Uterus (tissue), 4 donors: ENCODE measurements around the gene SH3YL1. TPM values are rescaled to one million over a fixed set of nuclear protein-coding genes. Genes with fewer than 3 reads are reported as not detected.

Experiments
- DNase-seq, 2 donors: peaks; one replicate each; pipeline ENCODE4 v3.0.0-alpha.2; 2019 to 2020
- H3K27ac ChIP-seq, 2 donors: fragments of 200-600 bp; sonication (generic); 1 replicate in 1 of 2; 2 replicates in 1 of 2; pipeline ENCODE4 v1.5.1; 2016 to 2018
- H3K27me3 ChIP-seq, 2 donors: fragments of 200-600 bp; sonication (generic); one replicate each; pipeline ENCODE4 v1.5.1; 2018 to 2019; ENCODE audit warnings: control low read depth in 1 of 2
- H3K36me3 ChIP-seq, 2 donors: fragments of 200-600 bp; sonication (generic); one replicate each; pipeline ENCODE4 v1.5.1; 2019; ENCODE audit warnings: control low read depth in 1 of 2
- H3K4me1 ChIP-seq, 2 donors: fragments of 200-600 bp; sonication (generic); one replicate each; pipeline ENCODE4 v1.5.1; 2018 to 2019; ENCODE audit warnings: control low read depth in 1 of 2
- H3K4me3 ChIP-seq, 2 donors: fragments of 200-600 bp; sonication (generic); 1 replicate in 1 of 2; 2 replicates in 1 of 2; pipeline ENCODE4 v1.5.1; 2018 to 2019; ENCODE audit warnings: mild to moderate bottlenecking in 1 of 2
- H3K9me3 ChIP-seq, 2 donors: fragments of 200-600 bp; sonication (generic); one replicate each; pipeline ENCODE4 v1.5.1; 2019; ENCODE audit warnings: control low read depth in 1 of 2
- CTCF ChIP-seq, 4 experiments: fragments of 200-600 bp in 2 of 4; fragments of 450-650 bp in 2 of 4; sonication (generic) in 2 of 4; IDR thresholded peaks; one replicate each; pipeline ENCODE4 v1.5.1; 2016 to 2019; ENCODE audit warnings: antibody characterized with exemption in 4 of 4, mild to moderate bottlenecking in 2 of 4, moderate library complexity in 1 of 4
- POLR2A ChIP-seq, 2 donors: fragments of 450-650 bp; IDR thresholded peaks; one replicate each; pipeline ENCODE4 v1.6.1; 2016; ENCODE audit warnings: antibody characterized with exemption in 2 of 2, mild to moderate bottlenecking in 1 of 2, moderate library complexity in 1 of 2
- intact Hi-C: fragments of 100-400 bp; cut with DNase I; formaldehyde crosslinking; loops from one replicate; pipeline ENCODE4 v1.15.1; 2023; ENCODE audit warnings: low total_unique reads
- total RNA-seq, 4 donors: library from RNA; depleted of rRNA in 3 of 4; stranded (reverse); fragments of >200 nt in 3 of 4; gene quantifications; one replicate each; pipeline versions ENCODE4 v1.1.0 to v1.2.4, GENCODE V29; 2014 to 2023
- donor health status: DM: yes; HTN: yes; CAD: no.

Gene SH3YL1
- total RNA-seq, 4 donors from 2014 or later = 6.9 to 113 (median 55.5) TPM

- Histone ChIP-seq H3K9me3 (no peaks in the 10 kb centered on the region), H3K27me3 (no peaks in the 10 kb centered on the region), H3K4me1 (no peaks in the 10 kb centered on the region), H3K27ac (no peak overlapping the region), H3K4me3 (no peak overlapping the region), H3K36me3 (no peaks in the 10 kb centered on the region)
- intact Hi-C loops = no loop called here
- no peak for DNase-seq
- no peak for TF ChIP-seq POLR2A (IDR thresholded peaks at IDR 0.05)
- no peak for TF ChIP-seq CTCF (IDR thresholded peaks at IDR 0.05)
These were observed 17.5 kb upstream of the SH3YL1 start for GRCh38 chr2:281381-281780.

GRCh38 chr2:280650-281110 lies 16.8 kb upstream of the SH3YL1 start:
- no peaks in the 10 kb centered on the region for H3K9me3 ChIP-seq
- intact Hi-C loops = no loop called here
- H3K27me3 ChIP-seq = no peaks in the 10 kb centered on the region
- H3K4me1 ChIP-seq = no peaks in the 10 kb centered on the region
- no peak for DNase-seq
- no peak for TF ChIP-seq POLR2A (IDR thresholded peaks at IDR 0.05)
- TF ChIP-seq CTCF (IDR thresholded peaks at IDR 0.05) = no peak
- no peaks in the 10 kb centered on the region for H3K36me3 ChIP-seq
- H3K4me3 ChIP-seq = no peak overlapping the region
- no peak overlapping the region for H3K27ac ChIP-seq

GRCh38 chr2:279956-280649 lies 16.3 kb upstream of the SH3YL1 start:
- no peak for DNase-seq
- H3K27me3 ChIP-seq = no peaks in the 10 kb centered on the region
- intact Hi-C loops = no loop called here
- no peaks in the 10 kb centered on the region for H3K9me3 ChIP-seq
- no peak overlapping the region for H3K27ac ChIP-seq
- no peak for TF ChIP-seq CTCF (IDR thresholded peaks at IDR 0.05)
- H3K36me3 ChIP-seq = no peaks in the 10 kb centered on the region
- H3K4me3 ChIP-seq = no peak overlapping the region
- no peaks in the 10 kb centered on the region for H3K4me1 ChIP-seq

GRCh38 chr2:279366-279765 lies 15.5 kb upstream of the SH3YL1 start:
- Histone ChIP-seq H3K4me3 (no peak overlapping the region), H3K27me3 (no peaks in the 10 kb centered on the region), H3K27ac (no peak overlapping the region), H3K9me3 (no peaks in the 10 kb centered on the region), H3K4me1 (no peaks in the 10 kb centered on the region), H3K36me3 (no peaks in the 10 kb centered on the region)
- DNase-seq = no peak
- intact Hi-C loops = no loop called here
- TF ChIP-seq POLR2A (IDR thresholded peaks at IDR 0.05) (no peak), CTCF (IDR thresholded peaks at IDR 0.05) (no peak)

GRCh38 chr2:278927-279320 lies 15.1 kb upstream of the SH3YL1 start:
- H3K36me3 ChIP-seq = no peaks in the 10 kb centered on the region
- no peak for TF ChIP-seq CTCF (IDR thresholded peaks at IDR 0.05)
- TF ChIP-seq POLR2A (IDR thresholded peaks at IDR 0.05) = no peak
- no peak overlapping the region for H3K27ac ChIP-seq

More at GRCh38 chr2:278927-279320, 15.1 kb upstream of the SH3YL1 start:
- H3K4me1 ChIP-seq = no peaks in the 10 kb centered on the region
- no peak for DNase-seq
- no peak overlapping the region for H3K4me3 ChIP-seq
- intact Hi-C loops = no loop called here
- H3K9me3 ChIP-seq = no peaks in the 10 kb centered on the region
- no peaks in the 10 kb centered on the region for H3K27me3 ChIP-seq
